ENCODE data around the gene RASGRP1.

The RASGRP1 gene

DNA sequence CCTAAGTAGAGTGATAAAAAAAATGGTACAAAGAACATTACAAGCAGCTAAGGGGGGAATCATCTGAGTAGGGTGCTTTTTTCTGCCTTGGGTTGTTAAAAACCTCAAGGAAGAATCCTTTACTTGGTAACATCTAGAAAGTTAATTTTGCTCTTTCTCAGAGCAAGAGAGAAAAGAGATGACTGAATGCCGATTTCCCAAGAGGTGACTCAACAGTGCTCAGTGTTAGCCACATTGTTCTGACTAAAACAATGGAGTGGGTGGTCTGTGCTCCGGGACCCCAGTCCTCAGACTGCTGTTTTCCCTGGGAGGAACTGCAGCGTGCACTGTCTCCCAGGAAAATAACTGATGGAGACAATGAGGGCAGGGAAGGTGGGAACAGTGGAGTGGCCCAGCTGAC lies 41.1 kb upstream of the RASGRP1 start:
- TF ChIP-seq, protein P1, sequence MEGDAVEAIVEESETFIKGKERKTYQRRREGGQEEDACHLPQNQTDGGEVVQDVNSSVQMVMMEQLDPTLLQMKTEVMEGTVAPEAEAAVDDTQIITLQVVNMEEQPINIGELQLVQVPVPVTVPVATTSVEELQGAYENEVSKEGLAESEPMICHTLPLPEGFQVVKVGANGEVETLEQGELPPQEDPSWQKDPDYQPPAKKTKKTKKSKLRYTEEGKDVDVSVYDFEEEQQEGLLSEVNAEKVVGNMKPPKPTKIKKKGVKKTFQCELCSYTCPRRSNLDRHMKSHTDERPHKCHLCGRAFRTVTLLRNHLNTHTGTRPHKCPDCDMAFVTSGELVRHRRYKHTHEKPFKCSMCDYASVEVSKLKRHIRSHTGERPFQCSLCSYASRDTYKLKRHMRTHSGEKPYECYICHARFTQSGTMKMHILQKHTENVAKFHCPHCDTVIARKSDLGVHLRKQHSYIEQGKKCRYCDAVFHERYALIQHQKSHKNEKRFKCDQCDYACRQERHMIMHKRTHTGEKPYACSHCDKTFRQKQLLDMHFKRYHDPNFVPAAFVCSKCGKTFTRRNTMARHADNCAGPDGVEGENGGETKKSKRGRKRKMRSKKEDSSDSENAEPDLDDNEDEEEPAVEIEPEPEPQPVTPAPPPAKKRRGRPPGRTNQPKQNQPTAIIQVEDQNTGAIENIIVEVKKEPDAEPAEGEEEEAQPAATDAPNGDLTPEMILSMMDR (IDR thresholded peaks at IDR 0.05; ENCODE audit: low read depth, low read length) = no peak
- DNase-seq (ENCODE audit: extremely low read depth, low read depth) = no peak

DNA sequence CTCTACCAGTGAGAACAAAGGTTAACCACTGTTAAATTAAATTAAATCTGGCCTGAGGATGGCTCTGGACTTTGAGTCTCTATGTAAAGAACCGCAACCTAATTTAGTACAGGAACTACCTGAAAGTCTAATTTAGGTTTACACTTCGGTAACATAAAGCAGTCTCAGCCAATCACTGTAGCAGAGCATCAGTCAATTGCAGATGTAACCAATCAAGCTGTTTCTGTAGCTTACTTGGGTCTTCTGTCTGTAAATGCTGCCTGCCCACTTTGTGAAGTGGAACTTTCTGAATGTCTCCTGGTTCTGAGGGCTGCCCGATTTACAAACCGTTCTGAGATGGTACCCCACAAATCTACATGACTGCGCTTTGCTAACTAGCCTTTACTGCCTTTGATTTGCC lies 39.1 kb upstream of the RASGRP1 start:
- TF ChIP-seq, protein P1 (IDR thresholded peaks at IDR 0.05; ENCODE audit: low read depth, low read length) = no peak
- DNase-seq (ENCODE audit: extremely low read depth, low read depth) = no peak

- no peak for DNase-seq (ENCODE audit: extremely low read depth, low read depth)
- TF ChIP-seq, protein P1 (IDR thresholded peaks at IDR 0.05; ENCODE audit: low read depth, low read length) = no peak
Observed at GRCh38 chr15:38602910-38603670, 38.5 kb upstream of the RASGRP1 start.

DNA sequence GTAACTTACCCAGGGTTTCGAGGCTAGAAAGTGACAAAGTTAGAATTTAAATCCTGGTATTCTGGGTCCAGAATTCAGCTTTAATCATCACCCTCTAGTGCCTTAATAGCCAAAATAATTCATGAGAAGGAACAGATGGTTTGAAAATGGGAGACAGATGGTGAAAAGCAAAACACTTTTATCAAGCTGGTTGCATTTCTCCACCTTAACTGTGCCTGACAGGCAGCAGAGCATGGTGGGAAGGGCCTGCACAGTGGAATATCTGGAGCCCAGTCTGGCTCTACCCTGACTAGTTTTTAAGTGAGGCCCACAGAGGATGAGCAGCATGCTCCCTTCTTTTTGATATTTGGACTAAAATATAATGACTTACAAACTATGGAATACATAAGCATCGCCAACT lies 35.6 kb upstream of the RASGRP1 start:
- no peak for DNase-seq (ENCODE audit: extremely low read depth, low read depth)
- TF ChIP-seq, protein P1 (IDR thresholded peaks at IDR 0.05; ENCODE audit: low read depth, low read length) = no peak

DNA sequence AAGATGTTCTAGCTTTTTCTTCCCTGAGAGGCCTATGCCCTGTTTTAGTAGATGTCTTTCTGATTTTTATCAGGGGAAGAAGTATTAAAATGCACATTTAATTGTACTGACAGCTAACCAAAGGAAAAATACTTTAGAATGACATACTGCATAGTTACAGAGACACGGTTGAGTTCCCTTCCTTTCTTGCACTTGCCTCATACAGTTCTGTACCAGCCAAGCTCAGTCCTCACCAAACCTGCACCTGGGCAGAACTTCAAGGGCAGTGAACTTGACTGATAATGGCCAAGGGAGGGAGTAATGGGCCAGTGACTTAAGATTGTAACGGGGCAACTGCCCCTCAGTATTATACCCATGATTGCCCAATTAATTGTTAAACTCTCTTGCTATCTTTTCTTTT lies 34.1 kb upstream of the RASGRP1 start:
- DNase-seq (ENCODE audit: extremely low read depth, low read depth) = no peak
- TF ChIP-seq, protein P1 (IDR thresholded peaks at IDR 0.05; ENCODE audit: low read depth, low read length) = no peak

DNA sequence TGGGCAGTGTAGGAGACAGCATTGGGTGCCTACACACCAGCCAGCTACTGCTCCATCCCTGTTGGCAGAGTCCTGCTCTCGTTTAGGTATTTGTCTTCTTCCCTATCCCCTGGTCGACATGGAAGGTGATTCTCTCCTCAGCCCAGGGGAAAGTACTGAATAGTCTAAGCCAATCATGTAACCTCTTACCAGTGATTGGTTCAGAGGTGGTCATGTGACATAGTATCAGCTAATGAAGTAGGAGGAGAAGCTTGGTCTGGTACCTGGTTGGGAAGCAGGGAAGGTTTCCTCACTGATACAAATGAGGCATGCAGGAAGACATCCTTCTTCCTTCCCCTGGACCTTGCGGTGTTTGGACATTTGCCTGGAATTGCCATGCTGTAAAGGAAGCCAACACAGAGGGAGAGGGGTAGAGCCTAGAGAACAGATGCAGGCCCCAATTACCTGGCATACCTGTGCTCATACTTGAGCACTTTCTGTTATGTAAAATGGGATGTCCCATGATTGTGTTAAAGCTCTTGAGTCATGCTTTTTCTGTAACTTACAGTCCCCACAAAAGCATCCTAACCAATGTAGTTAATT lies 32.7 kb upstream of the RASGRP1 start:
- TF ChIP-seq, protein P1 (IDR thresholded peaks at IDR 0.05; ENCODE audit: low read depth, low read length) = no peak
- DNase-seq (ENCODE audit: extremely low read depth, low read depth) = no peak

- TF ChIP-seq, protein P1 (IDR thresholded peaks at IDR 0.05; ENCODE audit: low read depth, low read length) = no peak
Observed at GRCh38 chr15:38593524-38593923, 28.9 kb upstream of the RASGRP1 start.

More at GRCh38 chr15:38593524-38593923, 28.9 kb upstream of the RASGRP1 start:
- no peak for DNase-seq (ENCODE audit: extremely low read depth, low read depth)
